GM19238 (cell line): Measurements from ENCODE around the gene TMEM259.
A peak's percentile ranks its signal among the peaks of the same experiment; 100 is the strongest.

Experiments
- DNase-seq: peaks from one replicate; pipeline ENCODE4 v3.0.0; 2011; ENCODE audit warnings: low spot score; ENCODE audit not compliant: insufficient read length

TMEM259 gene

GRCh38 chr19:1020868-1021425 lies at the start of gene TMEM259:
Gene TMEM259, minus strand, starts transcription at chr19:1021123. Its CDS starts 127 bp downstream, at chr19:1020996.
- DNase-seq = peak; percentile 99

- no peak for DNase-seq
These were observed 49.6 kb upstream of the TMEM259 start for GRCh38 chr19:1070576-1070930.

- DNase-seq = peak; percentile 75
These were observed 48.3 kb upstream of the TMEM259 start for GRCh38 chr19:1069009-1069779.

- DNase-seq = peak; percentile 59
These were observed 47.4 kb upstream of the TMEM259 start for GRCh38 chr19:1068009-1069001.

- peak; percentile 59 for DNase-seq
These were observed 46.5 kb upstream of the TMEM259 start for GRCh38 chr19:1067341-1067957.

- DNase-seq = peak; percentile 86
These were observed 45.9 kb upstream of the TMEM259 start, which contains the start of gene ARHGAP45 for GRCh38 chr19:1066748-1067340. Gene ARHGAP45, plus strand, starts transcription at chr19:1067167. Its CDS starts 239 bp downstream, at chr19:1067406.

GRCh38 chr19:1066251-1066747 lies 45.4 kb upstream of the TMEM259 start:
- DNase-seq = no peak

- no peak for DNase-seq
These were observed 44.7 kb upstream of the TMEM259 start for GRCh38 chr19:1065606-1066109.

GRCh38 chr19:1064661-1065605 lies 44.0 kb upstream of the TMEM259 start:
- DNase-seq = peak; percentile 75

- no peak for DNase-seq
These were observed 43.2 kb upstream of the TMEM259 start for GRCh38 chr19:1063909-1064660.

- peak; percentile 50 for DNase-seq
These were observed 42.3 kb upstream of the TMEM259 start for GRCh38 chr19:1063030-1063908.

GRCh38 chr19:1062387-1063029 lies 41.6 kb upstream of the TMEM259 start:
- DNase-seq = no peak

GRCh38 chr19:1061987-1062386 lies 41.1 kb upstream of the TMEM259 start:
- DNase-seq = no peak

- DNase-seq = no peak
These were observed 39.8 kb upstream of the TMEM259 start for GRCh38 chr19:1060689-1061088.

- no peak for DNase-seq
These were observed 37.2 kb upstream of the TMEM259 start for GRCh38 chr19:1058112-1058511.

GRCh38 chr19:1057176-1057855 lies 36.4 kb upstream of the TMEM259 start:
- peak; percentile 45 for DNase-seq
